ENCODE results near the gene PCDHA13.
"Not testable (repeated sequence)": the region's sequence is repeated elsewhere in the genome, so short reads cannot be mapped to it uniquely, and the experiment has no call there.

DNA sequence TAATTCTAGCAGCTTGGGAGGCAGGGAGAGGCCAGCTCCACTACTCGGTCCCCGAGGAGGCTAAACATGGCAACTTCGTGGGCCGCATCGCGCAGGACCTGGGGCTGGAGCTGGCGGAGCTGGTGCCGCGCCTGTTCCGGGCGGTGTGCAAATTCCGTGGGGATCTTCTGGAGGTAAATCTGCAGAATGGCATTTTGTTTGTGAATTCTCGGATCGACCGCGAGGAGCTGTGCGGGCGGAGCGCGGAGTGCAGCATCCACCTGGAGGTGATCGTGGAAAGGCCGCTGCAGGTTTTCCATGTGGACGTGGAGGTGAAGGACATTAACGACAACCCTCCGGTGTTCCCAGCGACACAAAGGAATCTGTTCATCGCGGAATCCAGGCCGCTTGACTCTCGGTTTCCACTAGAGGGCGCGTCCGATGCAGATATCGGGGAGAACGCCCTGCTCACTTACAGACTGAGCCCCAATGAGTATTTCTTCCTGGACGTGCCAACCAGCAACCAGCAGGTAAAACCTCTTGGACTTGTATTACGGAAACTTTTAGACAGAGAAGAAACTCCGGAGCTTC, 47.4 kb upstream of the PCDHA13 start:
- TF ChIP-seq, protein P1, sequence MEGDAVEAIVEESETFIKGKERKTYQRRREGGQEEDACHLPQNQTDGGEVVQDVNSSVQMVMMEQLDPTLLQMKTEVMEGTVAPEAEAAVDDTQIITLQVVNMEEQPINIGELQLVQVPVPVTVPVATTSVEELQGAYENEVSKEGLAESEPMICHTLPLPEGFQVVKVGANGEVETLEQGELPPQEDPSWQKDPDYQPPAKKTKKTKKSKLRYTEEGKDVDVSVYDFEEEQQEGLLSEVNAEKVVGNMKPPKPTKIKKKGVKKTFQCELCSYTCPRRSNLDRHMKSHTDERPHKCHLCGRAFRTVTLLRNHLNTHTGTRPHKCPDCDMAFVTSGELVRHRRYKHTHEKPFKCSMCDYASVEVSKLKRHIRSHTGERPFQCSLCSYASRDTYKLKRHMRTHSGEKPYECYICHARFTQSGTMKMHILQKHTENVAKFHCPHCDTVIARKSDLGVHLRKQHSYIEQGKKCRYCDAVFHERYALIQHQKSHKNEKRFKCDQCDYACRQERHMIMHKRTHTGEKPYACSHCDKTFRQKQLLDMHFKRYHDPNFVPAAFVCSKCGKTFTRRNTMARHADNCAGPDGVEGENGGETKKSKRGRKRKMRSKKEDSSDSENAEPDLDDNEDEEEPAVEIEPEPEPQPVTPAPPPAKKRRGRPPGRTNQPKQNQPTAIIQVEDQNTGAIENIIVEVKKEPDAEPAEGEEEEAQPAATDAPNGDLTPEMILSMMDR (IDR thresholded peaks at IDR 0.05) = not testable (repeated sequence)
- not testable (repeated sequence) for TF ChIP-seq POLR2AphosphoS5 (IDR thresholded peaks at IDR 0.05; ENCODE audit: insufficient read depth in 1 of 2, low read depth in 1 of 2); POLR2A (IDR thresholded peaks at IDR 0.05)

Data from vagina (tissue), 2 donors.